H1 (cell line): ENCODE results near the gene CXCR3. TPM values are rescaled to one million over a fixed set of nuclear protein-coding genes. Genes with fewer than 3 reads are reported as not detected.

ENCODE experiments used
- CTCF ChIA-PET: fragments of 300-600 bp; sonication (Branson Sonifier 250); formaldehyde crosslinking; loops from one replicate; lab custom pipeline; 2021; ENCODE audit not compliant: partially characterized antibody; lab: Charles Lee
- POLR2A ChIA-PET: fragments of 300-600 bp; sonication (Branson Sonifier 250); formaldehyde crosslinking; loops from one replicate; lab custom pipeline; 2021; ENCODE audit warnings: inconsistent platforms; ENCODE audit not compliant: partially characterized antibody; lab: Charles Lee
- DNase-seq, 2 experiments: peaks; one replicate each; pipeline versions ENCODE4 v3.0.0 to v3.0.0-alpha.2; 2010 to 2022; ENCODE audit warnings: low spot score in 2 of 2, low read depth in 1 of 2, mixed read lengths in 1 of 2
- FAIRE-seq: peaks from 2 replicates; lab custom pipeline; 2011; peaks lifted over from hg19 to GRCh38; lab: Jason Lieb, UNC
- H2AFZ ChIP-seq: 2 replicates; pipeline ENCODE4 v1.8.1; 2012; ENCODE audit warnings: low read length, inconsistent platforms
- H2AK5ac ChIP-seq: 2 replicates; pipeline ENCODE4 v1.6.1; 2013; ENCODE audit warnings: low read depth, low read length
- H2BK120ac ChIP-seq: replicated peaks from 2 replicates; pipeline ENCODE3; 2013; ENCODE audit warnings: low read depth, low read length, inconsistent platforms
- H2BK12ac ChIP-seq: 2 replicates; pipeline ENCODE4 v1.6.1; 2013; ENCODE audit warnings: low read depth, low read length
- H2BK15ac ChIP-seq: 2 replicates; pipeline ENCODE4 v1.6.1; 2013; ENCODE audit warnings: low read length
- H2BK20ac ChIP-seq: 2 replicates; pipeline ENCODE4 v1.6.1; 2013; ENCODE audit warnings: low read length
- H2BK5ac ChIP-seq: 2 replicates; pipeline ENCODE4 v1.6.1; 2013; ENCODE audit warnings: low read depth, low read length
- H3K14ac ChIP-seq: 2 replicates; pipeline ENCODE4 v1.6.1; 2013; ENCODE audit warnings: inconsistent platforms; ENCODE audit not compliant: insufficient read length
- H3K18ac ChIP-seq: 2 replicates; pipeline ENCODE4 v1.6.1; 2013; ENCODE audit warnings: low read length; ENCODE audit errors: extremely low read depth
- H3K23ac ChIP-seq: 2 replicates; pipeline ENCODE4 v1.6.1; 2013; ENCODE audit warnings: inconsistent platforms; ENCODE audit not compliant: insufficient read length
- H3K23me2 ChIP-seq: 2 replicates; pipeline ENCODE4 v1.6.1; 2013; ENCODE audit warnings: low read depth, low read length
- H3K27ac ChIP-seq: 2 replicates; pipeline ENCODE4 v1.6.1; 2011; ENCODE audit warnings: low read depth, low read length, inconsistent platforms
- H3K27me3 ChIP-seq, 4 experiments: replicated peaks in 1 of 4; 1 replicate in 1 of 4; 2 replicates in 3 of 4; pipeline versions ENCODE4 v1.6.1 to v1.8.1; 2011 to 2013; ENCODE audit warnings: low read length in 3 of 4, mild to moderate bottlenecking in 3 of 4, inconsistent platforms in 2 of 4, mixed read lengths in 2 of 4, moderate library complexity in 1 of 4; ENCODE audit not compliant: control insufficient read depth in 3 of 4, insufficient read depth in 3 of 4; ENCODE audit errors: extremely low read depth in 1 of 4
- H3K36me3 ChIP-seq, 4 experiments: 2 replicates each; pipeline versions ENCODE4 v1.6.1 to v1.8.1; 2011 to 2013; ENCODE audit warnings: mild to moderate bottlenecking in 4 of 4, low read length in 3 of 4, moderate library complexity in 2 of 4, control low read depth in 1 of 4, inconsistent platforms in 1 of 4; ENCODE audit not compliant: insufficient read depth in 4 of 4, control insufficient read depth in 2 of 4
- H3K4ac ChIP-seq: replicated peaks from 2 replicates; pipeline ENCODE3; 2013; ENCODE audit warnings: low read length, low read depth, mixed read lengths, inconsistent platforms; ENCODE audit not compliant: insufficient read length
- H3K4me1 ChIP-seq, 4 experiments: replicated peaks in 1 of 4; 1 replicate in 1 of 4; 2 replicates in 3 of 4; pipeline versions ENCODE4 v1.6.1 to v1.8.1; 2011 to 2013; ENCODE audit warnings: low read length in 3 of 4, inconsistent platforms in 2 of 4, mixed read lengths in 1 of 4; ENCODE audit not compliant: insufficient read depth in 4 of 4, control insufficient read depth in 3 of 4
- H3K4me2 ChIP-seq, 2 experiments: 2 replicates each; pipeline versions ENCODE4 v1.6.1 to v1.8.1; 2011 to 2013; ENCODE audit warnings: low read depth in 2 of 2, low read length in 2 of 2, control low read depth in 1 of 2, inconsistent platforms in 1 of 2, mild to moderate bottlenecking in 1 of 2; ENCODE audit not compliant: insufficient read depth in 1 of 2
- H3K4me3 ChIP-seq, 4 experiments: fragments of 200-600, 300-600 bp in 1 of 4; sonication (generic), shearing (Covaris generic), sonication (Bioruptor Twin) in 1 of 4; 2 replicates each; pipeline versions ENCODE4 v1.5.1 to v1.8.1; 2011 to 2016; ENCODE audit warnings: low read length in 4 of 4, low read depth in 3 of 4, control low read depth in 2 of 4, inconsistent platforms in 2 of 4, mild to moderate bottlenecking in 2 of 4, mixed read lengths in 1 of 4, moderate library complexity in 1 of 4; ENCODE audit not compliant: insufficient read depth in 2 of 4; ENCODE audit errors: extremely low read depth in 1 of 4
- H3K56ac ChIP-seq: replicated peaks from 2 replicates; pipeline ENCODE3; 2013; ENCODE audit warnings: low read depth, mild to moderate bottlenecking, mixed read lengths, low read length, inconsistent platforms; ENCODE audit not compliant: insufficient read length
- H3K79me1 ChIP-seq: 2 replicates; pipeline ENCODE4 v1.6.1; 2013; ENCODE audit warnings: low read depth, low read length, control low read depth
- H3K79me2 ChIP-seq, 2 experiments: 2 replicates each; pipeline versions ENCODE4 v1.6.1 to v1.8.1; 2012 to 2013; ENCODE audit warnings: low read length in 2 of 2, mild to moderate bottlenecking in 2 of 2, inconsistent platforms in 1 of 2; ENCODE audit not compliant: insufficient read depth in 2 of 2, control insufficient read depth in 1 of 2
- H3K9ac ChIP-seq, 4 experiments: replicated peaks in 1 of 4; 1 replicate in 1 of 4; 2 replicates in 3 of 4; pipeline versions ENCODE4 v1.6.1 to v1.8.1; 2011 to 2013; ENCODE audit warnings: low read depth in 3 of 4, low read length in 3 of 4, control low read depth in 2 of 4, mild to moderate bottlenecking in 2 of 4, moderate library complexity in 2 of 4, inconsistent platforms in 1 of 4; ENCODE audit errors: extremely low read depth in 1 of 4
- H3K9me3 ChIP-seq, 2 experiments: 2 replicates each; pipeline versions ENCODE4 v1.6.1 to v1.8.1; 2012 to 2013; ENCODE audit warnings: mild to moderate bottlenecking in 2 of 2, moderate library complexity in 2 of 2, control low read depth in 1 of 2, inconsistent platforms in 1 of 2, low read depth in 1 of 2, low read length in 1 of 2, mixed read lengths in 1 of 2; ENCODE audit not compliant: insufficient read depth in 2 of 2
- H4K20me1 ChIP-seq, 2 experiments: replicated peaks in 1 of 2; 2 replicates each; pipeline versions ENCODE3 to v1.8.1; 2011 to 2013; ENCODE audit warnings: inconsistent platforms in 2 of 2, low read length in 2 of 2, mild to moderate bottlenecking in 1 of 2; ENCODE audit not compliant: insufficient read depth in 2 of 2, control insufficient read depth in 1 of 2
- H4K5ac ChIP-seq: 2 replicates; pipeline ENCODE4 v1.6.1; 2013; ENCODE audit warnings: low read length, low read depth, mixed read lengths, inconsistent platforms; ENCODE audit not compliant: insufficient read length
- H4K8ac ChIP-seq: 2 replicates; pipeline ENCODE4 v1.8.0; 2013; ENCODE audit warnings: mild to moderate bottlenecking, moderate library complexity, low read length, inconsistent platforms; ENCODE audit not compliant: insufficient read depth; ENCODE audit errors: extremely low read depth
- H4K91ac ChIP-seq: replicated peaks from 2 replicates; pipeline ENCODE3; 2013; ENCODE audit warnings: low read length, mixed read lengths, inconsistent platforms; ENCODE audit not compliant: insufficient read length
- EP300 ChIP-seq, 2 experiments: IDR thresholded peaks; 1 replicate in 1 of 2; 2 replicates in 1 of 2; pipeline ENCODE4 v1.6.1; 2011 to 2012; ENCODE audit warnings: low read depth in 2 of 2, low read length in 2 of 2, mild to moderate bottlenecking in 2 of 2, borderline replicate concordance in 1 of 2, inconsistent platforms in 1 of 2, moderate library complexity in 1 of 2
- GTF2F1 ChIP-seq: IDR thresholded peaks from 2 replicates; pipeline ENCODE4 v1.6.1; 2012; ENCODE audit warnings: low read depth, low read length, improper control_type of control experiment, borderline replicate concordance
- SAP30 ChIP-seq: fragments of 300-600 bp; sonication (generic); IDR thresholded peaks from 2 replicates; pipeline ENCODE4 v1.7.1; 2012; ENCODE audit warnings: low read length, moderate library complexity, mild to moderate bottlenecking, inconsistent platforms; ENCODE audit not compliant: insufficient read depth, insufficient replicate concordance
- SIX5 ChIP-seq: IDR thresholded peaks from 2 replicates; pipeline ENCODE4 v1.6.1; 2011; ENCODE audit warnings: mild to moderate bottlenecking, low read depth, low read length
- SP4 ChIP-seq: IDR thresholded peaks from 2 replicates; pipeline ENCODE4 v1.6.1; 2012; ENCODE audit warnings: low read length, inconsistent platforms
- TAF7 ChIP-seq: optimal IDR thresholded peaks from 2 replicates; pipeline ENCODE3; 2011; ENCODE audit warnings: low read depth, mild to moderate bottlenecking, inconsistent platforms, low read length, moderate library complexity, borderline replicate concordance
- WGBS, 2 experiments: shearing (Covaris generic) in 1 of 2; methylation state at CpG; one replicate each; pipeline versions ENCODE4 v1.1.6 to v1.1.7; 2013 to 2015; ENCODE audit warnings: low lambda C conversion rate in 2 of 2, mixed read lengths in 2 of 2, inconsistent platforms in 1 of 2, low coverage in 1 of 2, missing lambda C conversion rate in 1 of 2; ENCODE audit not compliant: insufficient replicate concordance in 2 of 2, insufficient coverage in 1 of 2, insufficient read length in 1 of 2; ENCODE audit errors: extremely low coverage in 1 of 2, missing lambda C conversion rate in 1 of 2; 5-methylcytosine and 5-hydroxymethylcytosine counted together
- polyA plus RNA-seq, 7 experiments: library from polyadenylated mRNA; depleted of rRNA in 3 of 7; stranded (reverse) in 5 of 7; unstranded in 2 of 7; fragments of >200 nt in 5 of 7; fragments of 200-250 nt in 2 of 7; gene quantifications; 1 replicate in 5 of 7; 2 replicates in 1 of 7; 4 replicates in 1 of 7; pipeline versions ENCODE4 v1.2.1 to v1.2.3, GENCODE V29; 2011 to 2013; ENCODE audit warnings: missing spikeins in 2 of 7, mixed read lengths in 2 of 7
- total RNA-seq: library from RNA; stranded (reverse); fragmentation: NEBNext Ultra II Directional; extraction: Animal tissue kit (Norgen Biotek cat#: 25700); gene quantifications from 2 replicates; pipeline ENCODE4 v1.2.1, GENCODE V29; 2021
- TF ChIP-seq, protein P1 (sequence below), 3 experiments: IDR thresholded peaks; 1 replicate in 2 of 3; 2 replicates in 1 of 3; pipeline versions ENCODE4 v1.5.1 to v1.6.1; 2011; ENCODE audit warnings: low read length in 3 of 3, mild to moderate bottlenecking in 3 of 3, inconsistent platforms in 2 of 3, low read depth in 1 of 3, moderate library complexity in 1 of 3; ENCODE audit not compliant: insufficient read depth in 1 of 3; ENCODE audit errors: control extremely low read depth in 1 of 3
- TF ChIP-seq, protein P2 (sequence below): IDR thresholded peaks from 2 replicates; pipeline ENCODE4 v1.6.1; 2012; ENCODE audit warnings: low read length, inconsistent platforms

CXCR3 gene
- total and polyA plus RNA-seq, 2 of the 8 experiments (the other 6 are each of a cell fraction or from before 2014, with no cell fraction given): not detected

DNA sequence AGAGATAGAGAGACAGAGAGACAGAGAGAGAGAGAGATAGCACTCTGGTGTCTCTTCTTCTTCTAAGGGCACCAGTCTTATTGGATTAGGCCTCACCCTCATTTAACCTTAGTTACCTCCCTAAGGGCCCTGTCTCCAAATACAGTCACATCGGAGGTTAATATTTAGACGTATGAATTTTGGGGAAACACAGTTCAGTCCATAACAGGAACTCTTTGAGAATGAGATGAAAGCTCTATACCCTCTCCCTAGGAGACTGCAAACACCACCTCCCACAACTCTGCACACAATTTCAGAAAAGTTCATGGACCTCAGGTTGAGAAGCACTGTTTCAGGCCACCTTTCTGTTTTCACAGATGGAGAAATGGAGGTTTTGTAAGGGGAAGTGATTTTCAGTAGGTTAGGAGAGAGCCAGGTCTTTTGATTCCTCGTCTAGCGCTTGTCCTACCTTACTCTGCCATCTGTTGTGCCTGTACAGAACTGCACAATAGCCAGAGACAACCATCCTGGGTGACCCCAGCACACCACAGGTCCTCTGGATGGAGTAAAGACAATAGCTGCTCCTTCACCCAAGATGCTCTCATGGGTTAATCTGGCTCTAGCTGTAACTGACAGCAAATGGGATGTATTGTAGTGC lies 32.1 kb upstream of the CXCR3 start:
- H2BK15ac ChIP-seq: no peak overlapping the region
- H3K27me3 ChIP-seq: no peaks in the 10 kb centered on the region
- H4K91ac ChIP-seq: no peak overlapping the region
- H3K56ac ChIP-seq: no peak overlapping the region
- H2BK12ac ChIP-seq: no peak overlapping the region
- H2BK120ac ChIP-seq: no peak overlapping the region
- no peak overlapping the region for H2BK5ac ChIP-seq
- H3K9me3 ChIP-seq: peaks cover 0 to 4% of the 10 kb centered on the region in 2 experiments; a peak in 1 of 4 replicates
- no peak overlapping the region for H3K4ac ChIP-seq
- DNase-seq: no peak
- POLR2A ChIA-PET: no interaction called here
- no peak overlapping the region for H4K5ac ChIP-seq
- FAIRE-seq: no peak
- H3K36me3 ChIP-seq: no peaks in the 10 kb centered on the region
- H4K8ac ChIP-seq: no peak overlapping the region
- H3K4me2 ChIP-seq: no peak overlapping the region
- no peak overlapping the region for H3K18ac ChIP-seq
- no peak overlapping the region for H2AFZ ChIP-seq
- no peaks in the 10 kb centered on the region for H3K79me1 ChIP-seq
- H3K14ac ChIP-seq: no peak overlapping the region
- CTCF ChIA-PET: interaction anchor here (1.3 to 2.0 kb wide), 4 partner anchors 8 to 44 kb away, joined by 4 to 5 read pairs (median 4); no protein-coding TSS in a partner anchor
- no peaks in the 10 kb centered on the region for H3K79me2 ChIP-seq
- no peak overlapping the region for H3K4me3 ChIP-seq
- H3K23me2 ChIP-seq: no peaks in the 10 kb centered on the region
- H2AK5ac ChIP-seq: no peak overlapping the region
- H3K4me1 ChIP-seq: no peaks in the 10 kb centered on the region
- no peak overlapping the region for H3K23ac ChIP-seq
- no peak overlapping the region for H3K9ac ChIP-seq
- H3K27ac ChIP-seq: no peak overlapping the region
- WGBS, 2 experiments: 94% methylated on average over 4 of the region's 4 CpGs; no CpG with 5 or more reads in 1 of the 2 experiments
- no peaks in the 10 kb centered on the region for H4K20me1 ChIP-seq
- no peak overlapping the region for H2BK20ac ChIP-seq
- TF ChIP-seq, protein P1, sequence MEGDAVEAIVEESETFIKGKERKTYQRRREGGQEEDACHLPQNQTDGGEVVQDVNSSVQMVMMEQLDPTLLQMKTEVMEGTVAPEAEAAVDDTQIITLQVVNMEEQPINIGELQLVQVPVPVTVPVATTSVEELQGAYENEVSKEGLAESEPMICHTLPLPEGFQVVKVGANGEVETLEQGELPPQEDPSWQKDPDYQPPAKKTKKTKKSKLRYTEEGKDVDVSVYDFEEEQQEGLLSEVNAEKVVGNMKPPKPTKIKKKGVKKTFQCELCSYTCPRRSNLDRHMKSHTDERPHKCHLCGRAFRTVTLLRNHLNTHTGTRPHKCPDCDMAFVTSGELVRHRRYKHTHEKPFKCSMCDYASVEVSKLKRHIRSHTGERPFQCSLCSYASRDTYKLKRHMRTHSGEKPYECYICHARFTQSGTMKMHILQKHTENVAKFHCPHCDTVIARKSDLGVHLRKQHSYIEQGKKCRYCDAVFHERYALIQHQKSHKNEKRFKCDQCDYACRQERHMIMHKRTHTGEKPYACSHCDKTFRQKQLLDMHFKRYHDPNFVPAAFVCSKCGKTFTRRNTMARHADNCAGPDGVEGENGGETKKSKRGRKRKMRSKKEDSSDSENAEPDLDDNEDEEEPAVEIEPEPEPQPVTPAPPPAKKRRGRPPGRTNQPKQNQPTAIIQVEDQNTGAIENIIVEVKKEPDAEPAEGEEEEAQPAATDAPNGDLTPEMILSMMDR (IDR thresholded peaks at IDR 0.05; ENCODE audit: control extremely low read depth in 1 of 3, insufficient read depth in 1 of 3, low read depth in 1 of 3, low read length in 3 of 3): 0 out of 4 replicates have a peak, but pooled peaks of 1 of the 3 experiments have one; percentile 5
- TF ChIP-seq GTF2F1: no peak
- TF ChIP-seq SAP30: no peak
- no peak for TF ChIP-seq SIX5
- TF ChIP-seq SP4: no peak
- no peak for TF ChIP-seq EP300 (IDR thresholded peaks at IDR 0.05; ENCODE audit: borderline replicate concordance in 1 of 2, low read depth in 2 of 2, low read length in 2 of 2)
- TF ChIP-seq, protein P2, sequence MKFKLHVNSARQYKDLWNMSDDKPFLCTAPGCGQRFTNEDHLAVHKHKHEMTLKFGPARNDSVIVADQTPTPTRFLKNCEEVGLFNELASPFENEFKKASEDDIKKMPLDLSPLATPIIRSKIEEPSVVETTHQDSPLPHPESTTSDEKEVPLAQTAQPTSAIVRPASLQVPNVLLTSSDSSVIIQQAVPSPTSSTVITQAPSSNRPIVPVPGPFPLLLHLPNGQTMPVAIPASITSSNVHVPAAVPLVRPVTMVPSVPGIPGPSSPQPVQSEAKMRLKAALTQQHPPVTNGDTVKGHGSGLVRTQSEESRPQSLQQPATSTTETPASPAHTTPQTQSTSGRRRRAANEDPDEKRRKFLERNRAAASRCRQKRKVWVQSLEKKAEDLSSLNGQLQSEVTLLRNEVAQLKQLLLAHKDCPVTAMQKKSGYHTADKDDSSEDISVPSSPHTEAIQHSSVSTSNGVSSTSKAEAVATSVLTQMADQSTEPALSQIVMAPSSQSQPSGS: no peak
- no peak for TF ChIP-seq TAF7
